GM19395 (cell line): ENCODE measurements around the gene KLK15.
"Not testable (repeated sequence)": the region's sequence is repeated elsewhere in the genome, so short reads cannot be mapped to it uniquely, and the experiment has no call there.

Experiments used
- ATAC-seq: cut with Tn5 transposase; IDR thresholded peaks from one replicate; pipeline ENCODE4 v1.9.1; 2021; ENCODE audit warnings: mild to moderate bottlenecking, moderate library complexity; ENCODE audit not compliant: unreplicated experiment

Gene KLK15

DNA sequence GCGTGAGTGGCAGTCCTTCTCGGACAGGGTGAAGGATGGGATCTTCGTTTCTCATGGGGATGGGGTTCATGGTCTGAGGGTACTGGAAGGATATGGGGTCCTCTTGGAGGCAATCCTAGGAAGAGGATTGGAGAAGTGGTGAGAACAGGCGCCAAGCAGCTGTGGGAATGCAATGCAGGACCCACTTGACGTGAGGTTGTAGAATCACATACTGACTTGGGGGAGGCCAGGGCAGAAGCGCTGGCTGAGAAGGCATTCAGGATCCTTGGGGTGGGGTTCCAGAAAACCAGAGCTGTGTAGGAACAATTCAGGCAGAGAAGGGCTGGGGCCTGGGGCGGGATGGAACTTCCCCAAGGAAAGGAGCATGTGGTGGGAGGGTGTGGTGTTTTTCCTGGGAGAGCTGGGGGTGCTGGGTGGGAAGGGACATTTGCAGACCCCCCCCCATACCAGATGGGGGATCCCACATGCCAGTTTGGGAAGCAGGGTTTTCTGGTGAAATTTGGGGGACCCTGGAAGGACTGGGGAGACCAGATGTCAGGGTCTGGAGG lies 10.6 kb downstream of the KLK15 start:
- no peak for ATAC-seq

DNA sequence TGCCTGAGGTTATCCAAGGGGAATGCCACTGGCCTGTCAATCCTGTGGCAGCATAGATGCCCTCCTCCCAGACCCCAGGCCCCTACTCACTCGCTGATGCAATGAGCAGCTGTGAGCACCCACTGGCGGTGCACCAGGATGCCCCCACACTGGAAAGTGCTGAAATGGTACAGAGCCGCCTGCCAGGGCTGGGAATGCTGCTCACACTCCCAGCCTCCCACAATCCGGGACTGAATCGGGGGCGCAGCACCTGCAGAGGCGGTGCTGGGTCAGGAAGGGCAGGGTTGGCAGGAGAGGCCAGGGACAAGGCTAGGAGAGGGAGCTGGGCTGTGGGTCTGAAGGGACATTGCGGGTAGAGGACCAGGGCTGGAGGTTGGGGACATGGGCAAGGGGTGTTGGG lies 11.8 kb downstream of the KLK15 start:
- ATAC-seq: no peak

DNA sequence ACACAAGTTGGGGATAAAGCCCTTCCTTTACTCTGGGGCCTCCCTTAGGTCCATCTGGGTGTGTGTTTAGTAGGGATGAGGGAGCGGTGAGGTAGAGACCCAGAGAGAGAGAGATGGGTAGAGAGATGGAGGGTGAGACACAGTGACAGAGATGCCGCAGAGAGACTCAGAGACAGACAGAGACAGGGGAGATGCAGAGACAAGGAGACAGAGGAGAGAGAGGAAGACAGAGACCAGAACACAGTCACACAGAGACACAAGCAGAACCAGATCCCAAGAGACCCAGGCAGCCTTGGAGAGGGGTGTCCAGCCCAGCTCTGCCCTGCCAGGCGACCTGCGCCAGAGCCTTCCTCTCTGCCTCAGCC lies 12.1 kb downstream of the KLK15 start:
- no peak for ATAC-seq

DNA sequence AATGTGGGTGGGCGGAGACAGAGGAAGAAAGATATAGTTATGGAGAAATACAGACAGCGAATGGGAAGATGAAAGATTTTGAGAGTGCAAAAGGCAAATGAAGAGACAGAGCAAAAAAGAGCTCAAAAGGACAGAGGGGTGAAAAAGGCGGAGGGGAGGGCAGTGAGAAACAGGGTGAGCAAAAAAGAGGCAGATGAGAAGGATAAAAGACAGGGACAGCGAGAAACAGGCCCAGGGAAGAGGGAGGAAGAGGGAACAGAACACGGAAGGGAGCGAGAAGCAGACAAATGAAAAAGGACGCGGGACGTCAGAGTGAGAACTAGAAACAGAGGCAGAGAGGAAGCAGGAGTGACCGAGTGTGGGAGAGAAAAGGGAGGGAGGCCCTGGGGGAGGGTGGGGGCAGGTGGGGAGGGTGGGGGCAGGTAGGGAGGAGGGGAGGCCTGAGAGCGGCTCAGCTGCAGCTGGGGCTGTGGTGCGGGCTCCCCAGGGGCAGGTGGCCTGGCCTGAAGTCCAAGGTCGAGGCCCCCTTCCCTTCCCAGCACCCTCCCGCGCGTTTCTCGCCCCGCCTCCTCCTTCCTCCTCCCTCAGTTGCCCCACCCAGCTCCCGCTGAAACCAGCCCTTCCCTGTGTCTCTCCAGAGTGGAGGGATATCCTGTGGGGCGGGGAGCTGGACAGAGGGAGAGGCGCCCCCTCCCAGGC lies 12.7 kb downstream of the KLK15 start:
- no peak for ATAC-seq

DNA sequence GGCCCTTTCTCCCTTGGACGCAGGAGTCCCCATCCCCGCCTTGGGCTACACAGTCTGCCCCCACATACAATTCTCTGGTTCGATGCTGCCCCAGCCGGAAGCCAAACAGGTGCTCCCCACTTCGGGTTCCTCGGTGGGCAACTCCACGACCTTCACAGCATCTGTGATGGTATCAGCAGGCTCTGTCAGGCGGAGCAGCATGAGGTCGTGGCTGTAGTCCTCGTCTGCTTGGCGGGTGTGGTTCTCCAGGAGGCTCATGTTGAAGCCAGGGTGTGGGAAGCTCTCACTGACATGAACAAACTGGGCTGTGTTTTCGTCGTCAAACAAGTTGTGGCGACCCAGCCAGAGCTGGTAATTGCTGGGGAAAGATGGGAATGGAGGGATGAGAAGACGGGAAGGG lies 13.3 kb downstream of the KLK15 start:
- ATAC-seq: no peak

DNA sequence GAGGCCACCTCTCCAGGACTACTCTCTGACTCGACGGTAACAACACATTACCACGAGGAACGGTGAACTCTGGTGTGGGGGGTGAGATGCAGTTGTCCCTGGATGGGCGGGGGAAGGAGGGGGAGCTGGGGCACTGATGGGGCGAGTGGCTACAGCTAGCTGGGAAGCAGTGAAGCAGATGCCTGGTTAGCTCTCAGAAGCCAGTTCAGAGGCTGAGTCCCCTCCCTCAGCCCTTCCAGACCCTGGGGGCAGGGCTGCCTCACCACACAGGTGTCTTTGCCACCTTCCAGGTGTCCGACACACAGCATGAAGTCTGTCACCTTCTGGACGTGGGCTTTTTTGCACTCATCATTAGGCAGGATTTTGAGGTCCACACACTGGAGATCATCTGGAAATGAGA lies 13.7 kb downstream of the KLK15 start:
- ATAC-seq: no peak

DNA sequence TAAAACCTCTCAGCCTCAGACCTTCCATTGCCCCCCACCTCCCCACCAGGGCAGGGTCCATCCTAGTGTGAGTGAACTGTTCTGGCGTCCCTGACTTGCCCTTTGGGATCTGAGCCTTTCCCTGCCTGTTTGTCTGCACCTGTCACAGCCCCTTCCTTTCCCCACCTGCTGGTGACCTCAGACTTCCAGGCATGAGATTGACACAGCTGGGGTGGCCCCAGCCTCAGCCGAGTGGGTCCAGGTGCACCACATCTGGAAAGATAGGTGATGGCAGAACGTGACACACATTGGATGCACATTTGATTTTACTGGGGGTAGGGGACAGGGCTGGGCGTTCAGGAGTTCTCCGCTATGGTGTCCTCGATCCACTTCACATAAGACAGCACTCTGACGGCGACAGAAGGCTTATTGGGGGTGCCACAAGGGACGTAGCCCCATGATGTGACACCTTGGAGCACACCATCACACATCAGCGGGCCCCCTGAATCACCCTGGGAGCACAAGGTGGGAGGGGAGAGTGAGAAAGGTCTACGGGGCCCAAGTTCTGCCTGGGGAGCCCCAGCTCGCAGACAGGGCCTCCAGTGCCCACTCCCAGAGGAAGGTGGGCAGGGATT lies 14.4 kb downstream of the KLK15 start:
- no peak for ATAC-seq

DNA sequence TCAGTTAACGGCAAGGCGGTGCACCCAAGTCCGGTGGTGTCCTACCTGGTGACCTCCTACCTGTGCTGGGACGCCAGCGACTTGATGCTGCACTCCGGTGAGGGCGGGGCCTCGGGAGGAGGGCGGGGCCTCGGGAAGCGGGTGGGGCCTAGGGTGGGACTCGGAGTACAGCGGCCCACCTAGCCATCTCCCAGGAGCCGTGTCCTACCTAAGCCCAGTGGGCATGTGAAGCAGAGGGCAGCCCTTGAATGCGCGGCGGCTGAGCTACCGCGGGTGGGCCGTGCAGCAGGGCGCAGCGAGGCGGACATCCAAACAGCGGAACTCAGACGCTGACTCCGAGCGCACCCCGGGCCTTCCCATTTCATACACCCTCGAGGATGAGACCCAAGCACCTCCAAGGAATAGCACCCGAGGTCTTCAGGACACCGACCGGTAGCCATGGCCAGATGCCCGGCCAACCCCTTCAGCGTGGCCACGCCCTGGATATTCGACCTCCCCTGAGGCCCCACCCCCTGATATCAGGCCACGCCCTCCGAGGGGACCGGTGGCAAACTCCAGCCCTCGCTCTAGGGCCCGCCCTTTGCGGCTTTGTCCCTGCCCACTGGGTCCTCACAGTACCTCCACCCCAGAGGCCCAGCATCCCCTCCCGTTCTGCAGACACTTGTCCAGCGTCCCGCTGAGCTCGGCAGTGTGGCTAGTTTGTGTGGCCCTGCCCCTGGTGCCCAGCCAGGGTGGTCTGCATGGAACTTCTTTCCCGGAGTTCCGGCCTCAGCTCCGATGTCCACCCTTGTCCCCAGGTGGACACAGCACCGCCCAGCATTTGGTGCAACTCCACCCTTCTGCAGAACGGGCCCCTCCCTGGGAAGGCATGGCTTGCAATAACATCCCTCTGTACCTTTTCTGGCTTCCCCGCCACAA lies 15.2 kb downstream of the KLK15 start:
- ATAC-seq: peak; percentile 50

DNA sequence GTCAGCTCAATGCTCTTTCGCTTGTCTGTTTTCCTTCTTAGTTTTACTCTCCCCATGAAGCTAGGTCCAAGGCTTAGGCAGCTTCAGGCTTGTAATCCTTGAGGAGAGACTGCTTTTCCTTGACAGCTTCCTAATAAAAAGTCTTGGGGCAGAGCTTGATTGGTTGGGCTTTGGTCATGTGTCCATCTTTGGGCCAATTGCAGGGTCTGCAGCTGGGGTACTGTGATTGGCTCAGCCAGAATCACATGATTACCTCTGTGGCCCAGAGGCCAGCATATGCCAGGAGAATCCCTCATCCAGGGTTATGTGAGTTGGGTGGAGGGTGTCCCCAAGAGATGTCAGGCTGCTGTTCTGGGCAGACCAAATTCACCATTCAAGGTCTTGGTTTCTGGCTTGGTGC lies 17.9 kb downstream of the KLK15 start:
- no peak for ATAC-seq

DNA sequence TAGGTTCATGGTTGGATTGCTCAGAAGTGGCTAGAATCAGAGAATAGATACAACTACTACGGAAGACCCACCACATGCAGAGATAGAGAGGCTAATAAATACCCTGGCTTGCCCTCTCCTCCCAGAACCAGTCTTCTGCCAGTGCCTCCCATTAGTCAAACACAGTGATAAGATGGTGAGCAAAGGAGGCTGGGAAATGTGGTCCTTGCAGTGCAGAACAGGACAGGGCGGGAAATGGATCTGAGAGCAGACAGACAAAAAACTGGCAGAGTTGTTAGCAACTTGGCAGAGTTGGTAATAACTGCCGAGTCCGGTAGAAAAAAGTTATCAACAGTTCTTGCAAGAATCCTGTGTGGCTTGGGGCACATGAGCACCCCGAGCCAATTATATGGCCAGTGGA lies 18.5 kb downstream of the KLK15 start:
- ATAC-seq: no peak

DNA sequence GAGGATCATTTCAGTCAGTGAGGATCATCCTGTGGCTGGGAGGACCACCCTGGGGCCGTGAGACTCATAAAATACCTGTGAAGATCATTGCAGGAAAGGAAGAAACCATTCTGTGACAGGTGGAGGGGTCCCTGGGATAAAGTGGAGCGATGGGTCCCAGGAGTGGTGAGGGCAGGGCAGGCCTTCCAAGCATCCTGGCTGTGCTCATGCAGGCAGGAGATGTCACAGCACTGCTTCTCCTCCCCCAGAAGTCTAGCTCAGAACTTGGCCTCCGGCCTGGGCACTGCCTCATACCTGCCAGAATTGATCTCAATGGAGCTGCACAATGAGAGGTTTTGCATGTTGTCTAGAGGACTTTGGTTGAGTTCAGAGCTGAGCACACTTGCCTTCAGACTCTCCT lies 20.9 kb downstream of the KLK15 start:
- no peak for ATAC-seq

DNA sequence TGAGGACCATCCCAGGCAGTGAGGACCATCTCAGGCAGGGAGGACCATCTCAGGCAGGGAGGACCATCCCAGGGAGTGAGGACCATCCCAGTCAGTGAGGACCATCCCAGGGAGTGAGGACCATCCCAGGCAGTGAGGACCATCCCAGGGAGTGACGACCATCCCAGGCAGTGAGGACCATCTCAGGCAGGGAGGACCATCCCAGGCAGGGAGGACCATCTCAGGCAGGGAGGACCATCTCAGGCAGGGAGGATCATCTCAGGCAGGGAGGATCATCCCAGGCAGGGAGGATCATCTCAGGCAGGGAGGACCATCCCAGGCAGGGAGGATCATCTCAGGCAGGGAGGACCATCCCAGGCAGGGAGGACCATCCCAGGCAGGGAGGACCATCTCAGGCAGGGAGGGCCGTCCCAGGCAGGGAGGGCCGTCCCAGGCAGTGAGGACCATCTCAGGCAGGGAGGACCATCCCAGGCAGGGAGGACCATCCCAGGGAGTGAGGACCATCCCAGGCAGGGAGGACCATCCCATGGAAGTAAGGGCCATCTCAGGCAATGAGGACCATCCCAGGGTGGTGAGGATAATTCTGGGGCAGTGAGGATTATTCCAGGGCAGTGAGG lies 21.6 kb downstream of the KLK15 start:
- not testable (repeated sequence) for ATAC-seq

DNA sequence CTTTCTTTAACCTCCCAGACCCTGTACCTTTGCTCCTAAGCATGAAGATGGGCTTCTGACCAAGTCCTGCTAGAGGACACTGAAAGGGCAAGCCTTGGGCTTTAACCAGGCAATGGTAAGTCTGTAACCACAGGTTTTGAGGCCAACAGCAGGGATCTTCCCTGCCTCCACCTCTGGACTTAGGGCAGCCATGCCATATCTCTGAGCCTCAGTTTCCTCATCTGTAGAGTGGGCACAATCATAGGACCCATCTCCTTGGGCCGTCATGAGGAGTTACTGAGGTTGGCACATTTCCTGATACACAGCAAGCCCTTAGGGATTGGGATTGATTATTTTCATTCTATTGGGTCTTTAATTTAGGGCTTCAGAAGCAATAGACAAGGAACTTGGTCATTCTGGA lies 24.5 kb downstream of the KLK15 start:
- ATAC-seq: no peak

DNA sequence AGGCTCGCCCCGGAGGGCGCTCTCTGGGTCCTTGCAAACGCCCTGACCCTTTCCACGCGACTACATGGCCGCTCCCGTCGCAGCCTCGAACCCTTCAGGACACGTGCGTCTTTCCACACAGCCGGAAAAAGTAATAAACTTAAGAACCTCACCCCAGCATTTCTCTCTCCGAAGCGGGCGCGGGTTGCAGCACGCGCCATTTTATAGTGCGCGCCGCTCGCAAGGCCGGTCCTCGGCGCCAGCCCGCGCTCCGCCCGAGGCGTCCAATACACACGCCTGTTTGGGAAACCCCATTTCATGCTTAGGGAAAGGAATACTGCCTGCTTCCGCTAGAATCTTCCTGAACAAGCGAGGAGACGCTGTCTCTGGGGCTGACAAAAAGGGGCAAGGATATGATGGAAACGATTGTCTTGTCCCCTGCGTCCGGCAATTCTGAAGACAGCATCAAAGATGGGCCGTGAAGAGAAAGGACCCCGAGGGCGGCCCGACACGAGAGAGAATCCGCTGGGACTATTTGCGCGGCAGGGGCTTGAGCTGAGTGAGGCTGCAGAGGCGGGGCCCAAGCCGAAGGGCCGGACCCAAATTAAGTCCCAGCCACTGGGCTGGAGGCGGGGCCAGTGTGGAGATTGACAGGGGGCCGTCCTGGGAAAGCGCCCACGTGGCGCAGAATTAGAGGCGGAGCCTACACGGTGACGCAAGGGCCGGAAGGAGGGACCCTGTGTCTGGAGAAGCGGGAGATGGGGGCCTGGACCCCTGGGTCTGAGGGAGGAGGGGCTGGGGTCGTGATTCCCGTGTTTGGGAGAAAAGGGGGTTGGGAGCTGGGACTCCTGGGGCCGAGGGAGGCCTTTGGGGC lies 28.7 kb downstream of the KLK15 start:
- ATAC-seq: peak; percentile 86

DNA sequence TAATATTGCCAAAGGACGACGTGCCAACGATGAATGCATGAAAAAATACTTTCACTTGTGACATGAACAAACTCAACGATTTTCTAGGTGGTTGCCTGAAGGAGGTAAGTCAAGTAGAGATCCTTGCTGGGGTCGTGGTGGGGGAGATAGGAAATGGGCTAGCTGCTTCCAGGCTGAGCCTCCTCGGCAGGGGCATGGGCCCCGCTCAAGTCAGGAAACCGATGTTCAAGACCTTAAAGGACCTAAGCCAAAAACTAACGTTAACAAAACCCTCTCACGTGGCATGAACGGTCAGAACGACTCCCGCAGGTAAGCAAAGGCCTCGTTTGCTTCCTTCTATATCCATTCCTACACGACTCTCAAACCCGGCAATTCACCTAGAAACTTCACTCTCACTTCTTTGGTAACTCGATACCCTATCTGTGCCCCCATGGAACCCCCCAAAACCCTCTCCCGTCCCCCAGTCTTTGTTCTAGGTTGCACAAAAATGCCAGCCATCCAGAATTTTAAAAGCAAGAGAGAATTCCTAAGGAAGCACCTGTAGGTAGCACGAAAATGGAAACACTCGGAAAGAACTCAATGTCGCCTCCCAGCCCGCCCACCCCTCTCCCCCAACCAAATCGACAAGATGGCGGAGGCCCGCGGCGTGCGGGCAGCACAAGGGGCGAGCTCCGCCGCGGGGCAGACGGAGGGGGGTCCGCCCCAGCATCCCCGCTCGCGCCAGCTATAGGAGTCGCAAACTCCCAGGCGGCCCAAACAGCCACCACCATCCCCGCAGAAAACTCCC lies 29.5 kb downstream of the KLK15 start:
- peak; percentile 11 for ATAC-seq

DNA sequence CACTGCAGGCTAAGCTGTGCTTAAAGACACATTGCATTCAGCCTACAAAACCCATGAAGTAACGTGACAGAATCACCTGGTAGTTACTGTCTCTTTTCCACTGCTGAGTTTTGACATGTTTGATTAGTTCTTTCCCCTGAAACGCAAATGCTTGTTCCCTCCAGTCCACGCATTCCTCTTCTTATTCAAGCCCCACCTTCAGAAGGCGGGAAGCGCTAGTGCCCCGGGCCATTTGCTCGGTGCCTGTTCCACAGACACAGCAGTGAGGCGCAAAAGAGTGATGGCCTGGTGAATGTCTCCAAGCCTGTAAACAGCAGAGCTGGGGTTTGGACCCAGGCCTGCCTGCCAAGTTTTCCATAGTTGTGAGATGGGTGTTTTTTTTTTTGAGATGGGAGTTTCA lies 32.3 kb downstream of the KLK15 start:
- ATAC-seq: no peak

DNA sequence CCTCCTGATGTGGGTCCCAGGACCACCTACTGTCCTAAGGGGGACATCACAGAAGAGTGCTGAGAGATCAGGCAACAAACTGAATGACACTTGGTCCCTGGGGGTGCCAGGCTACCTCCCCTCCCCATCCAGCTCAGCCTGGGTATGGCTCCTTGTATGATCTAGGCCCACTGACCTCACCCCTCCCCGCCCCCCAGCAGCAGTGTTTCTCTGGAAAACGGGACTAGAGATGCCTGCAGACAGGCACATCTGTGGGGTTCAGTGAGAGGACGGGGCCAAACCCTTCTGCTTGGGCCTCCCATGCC lies 33.9 kb downstream of the KLK15 start:
- no peak for ATAC-seq

DNA sequence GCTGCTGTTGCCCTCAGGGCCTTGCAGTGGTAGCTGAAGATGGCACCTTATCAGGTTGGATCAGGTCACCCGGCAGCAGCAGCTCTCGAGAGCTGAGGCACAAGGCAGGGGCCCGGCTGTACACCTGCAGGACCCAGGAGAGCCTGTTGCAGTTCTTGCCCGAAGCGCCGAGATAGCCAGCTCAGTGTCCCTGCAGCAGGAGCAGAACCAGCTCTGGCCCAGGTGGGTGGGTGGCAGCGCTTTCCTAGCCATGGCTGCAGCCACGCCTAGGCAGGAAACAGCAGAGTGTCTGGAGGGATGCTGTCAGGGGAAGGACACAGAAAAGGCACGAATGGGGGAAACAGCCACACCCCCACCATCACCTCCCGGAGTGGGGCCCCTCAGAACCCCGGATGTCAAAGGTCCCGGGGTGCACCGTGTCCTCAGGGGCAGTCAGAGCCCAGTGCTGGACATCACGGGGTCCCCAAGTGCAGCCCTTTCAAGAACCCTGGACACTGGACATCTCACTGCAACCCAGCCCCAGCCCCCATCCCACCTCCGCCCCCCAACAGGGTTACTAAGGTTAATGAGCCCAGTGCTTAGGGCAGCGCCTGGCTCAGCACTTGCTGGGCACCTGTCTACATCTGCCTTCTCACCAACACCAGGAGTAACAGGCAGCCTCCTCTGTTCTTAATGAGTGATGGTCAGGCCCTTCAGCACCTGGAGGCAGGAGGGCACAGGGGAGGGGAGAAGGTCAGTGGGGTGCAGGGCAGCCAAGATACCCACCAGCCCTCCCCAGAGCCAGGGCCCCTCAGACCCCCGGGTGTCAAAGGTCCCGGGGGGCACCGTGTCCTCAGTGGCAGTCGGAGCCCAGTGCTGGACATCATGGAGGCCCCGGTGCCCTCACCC lies 34.5 kb downstream of the KLK15 start:
- ATAC-seq: no peak
